ENCODE data around the gene C10orf90.

The C10orf90 gene

DNA sequence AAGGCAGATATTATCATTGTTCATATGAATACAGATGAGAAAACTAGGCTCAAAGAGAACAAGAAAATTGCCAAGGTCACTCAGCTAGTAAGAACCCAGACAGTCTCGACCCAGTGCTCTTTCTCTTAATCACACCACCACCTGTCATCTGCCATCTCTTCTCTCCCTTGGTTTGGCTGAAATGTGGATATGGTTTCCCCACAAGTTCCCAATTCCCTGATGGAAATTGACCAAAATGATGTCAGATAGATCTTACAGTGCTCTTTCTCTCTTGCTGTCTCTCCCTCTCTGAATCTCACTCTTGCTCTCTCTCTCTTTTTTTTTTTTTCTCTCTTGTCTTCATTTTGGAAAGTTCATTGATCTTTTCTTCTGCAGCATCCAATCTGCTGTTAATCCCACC is 9.1 kb downstream of the C10orf90 start:
- Histone ChIP-seq H3F3A (ENCODE audit: low read depth) (no peaks in the 10 kb centered on the region), H3K36me3 (ENCODE audit: insufficient read depth, low read length) (no peaks in the 10 kb centered on the region), H4K20me1 (ENCODE audit: insufficient read depth, low read length, poor library complexity, severe bottlenecking) (no peaks in the 10 kb centered on the region), H3K79me2 (ENCODE audit: insufficient read depth, low read length) (no peaks in the 10 kb centered on the region), H3K9me3 (ENCODE audit: insufficient read depth, low read depth, low read length) (peaks cover 6% of the 10 kb centered on the region; the same call in 1 of the 2 replicates), H2AFZ (ENCODE audit: low read length) (no peak overlapping the region), H3K9ac (ENCODE audit: low read depth, low read length, poor library complexity, severe bottlenecking) (no peak overlapping the region), H3K27me3 (ENCODE audit: insufficient read depth, low read length, poor library complexity, severe bottlenecking) (no peaks in the 10 kb centered on the region), H3K4me2 (ENCODE audit: low read depth, low read length, poor library complexity, severe bottlenecking) (no peak overlapping the region), H3K4me3 (ENCODE audit: low read length, poor library complexity, severe bottlenecking) (no peak overlapping the region), H3K9me2 (replicated peaks; ENCODE audit: low read depth, low read length) (no peaks in the 10 kb centered on the region), H3K4me1 (ENCODE audit: insufficient read depth, low read length, poor library complexity, severe bottlenecking) (no peaks in the 10 kb centered on the region)
- TF ChIP-seq EZH2phosphoT487 (IDR thresholded peaks at IDR 0.05; ENCODE audit: borderline replicate concordance), result no peak
- TF ChIP-seq, protein P1, sequence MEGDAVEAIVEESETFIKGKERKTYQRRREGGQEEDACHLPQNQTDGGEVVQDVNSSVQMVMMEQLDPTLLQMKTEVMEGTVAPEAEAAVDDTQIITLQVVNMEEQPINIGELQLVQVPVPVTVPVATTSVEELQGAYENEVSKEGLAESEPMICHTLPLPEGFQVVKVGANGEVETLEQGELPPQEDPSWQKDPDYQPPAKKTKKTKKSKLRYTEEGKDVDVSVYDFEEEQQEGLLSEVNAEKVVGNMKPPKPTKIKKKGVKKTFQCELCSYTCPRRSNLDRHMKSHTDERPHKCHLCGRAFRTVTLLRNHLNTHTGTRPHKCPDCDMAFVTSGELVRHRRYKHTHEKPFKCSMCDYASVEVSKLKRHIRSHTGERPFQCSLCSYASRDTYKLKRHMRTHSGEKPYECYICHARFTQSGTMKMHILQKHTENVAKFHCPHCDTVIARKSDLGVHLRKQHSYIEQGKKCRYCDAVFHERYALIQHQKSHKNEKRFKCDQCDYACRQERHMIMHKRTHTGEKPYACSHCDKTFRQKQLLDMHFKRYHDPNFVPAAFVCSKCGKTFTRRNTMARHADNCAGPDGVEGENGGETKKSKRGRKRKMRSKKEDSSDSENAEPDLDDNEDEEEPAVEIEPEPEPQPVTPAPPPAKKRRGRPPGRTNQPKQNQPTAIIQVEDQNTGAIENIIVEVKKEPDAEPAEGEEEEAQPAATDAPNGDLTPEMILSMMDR (conservative IDR thresholded peaks at IDR 0.05; ENCODE audit: low read length), result no peak

DNA sequence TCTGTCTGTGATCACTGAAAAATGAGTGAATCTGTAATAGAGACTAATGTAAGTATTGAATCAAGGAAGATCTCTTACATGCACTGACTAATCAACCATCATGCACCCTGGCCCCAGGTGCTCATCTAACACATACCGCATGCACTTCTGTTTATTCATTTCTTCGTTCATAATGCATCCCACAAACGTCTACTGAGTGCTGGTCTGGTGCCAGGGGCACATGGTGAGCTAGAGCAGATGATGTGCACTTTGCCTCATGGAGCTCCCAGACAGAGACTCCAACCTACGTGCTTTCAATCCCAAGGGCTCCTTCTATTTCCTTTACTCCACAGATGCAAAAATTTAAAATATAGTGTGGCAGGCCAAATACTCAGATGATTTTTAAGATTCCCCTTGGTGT is 10.7 kb downstream of the C10orf90 start:
- no peak overlapping the region for H3K4me2 ChIP-seq (ENCODE audit: low read depth, low read length, poor library complexity, severe bottlenecking)
- no peak overlapping the region for H3K9ac ChIP-seq (ENCODE audit: low read depth, low read length, poor library complexity, severe bottlenecking)
- peaks cover 5% of the 10 kb centered on the region; the same call in 1 of the 2 replicates for H3K9me3 ChIP-seq (ENCODE audit: insufficient read depth, low read depth, low read length)
- H3K9me2 ChIP-seq (replicated peaks; ENCODE audit: low read depth, low read length), result no peaks in the 10 kb centered on the region
- H3K36me3 ChIP-seq (ENCODE audit: insufficient read depth, low read length), result no peaks in the 10 kb centered on the region
- TF ChIP-seq EZH2phosphoT487 (IDR thresholded peaks at IDR 0.05; ENCODE audit: borderline replicate concordance), result no peak
- TF ChIP-seq, protein P1 (conservative IDR thresholded peaks at IDR 0.05; ENCODE audit: low read length), result no peak
- H4K20me1 ChIP-seq (ENCODE audit: insufficient read depth, low read length, poor library complexity, severe bottlenecking), result no peaks in the 10 kb centered on the region
- no peaks in the 10 kb centered on the region for H3K4me1 ChIP-seq (ENCODE audit: insufficient read depth, low read length, poor library complexity, severe bottlenecking)
- H3K79me2 ChIP-seq (ENCODE audit: insufficient read depth, low read length), result no peaks in the 10 kb centered on the region
- H3K4me3 ChIP-seq (ENCODE audit: low read length, poor library complexity, severe bottlenecking), result no peak overlapping the region
- H3F3A ChIP-seq (ENCODE audit: low read depth), result no peaks in the 10 kb centered on the region
- H2AFZ ChIP-seq (ENCODE audit: low read length), result no peak overlapping the region
- no peaks in the 10 kb centered on the region for H3K27me3 ChIP-seq (ENCODE audit: insufficient read depth, low read length, poor library complexity, severe bottlenecking)

DNA sequence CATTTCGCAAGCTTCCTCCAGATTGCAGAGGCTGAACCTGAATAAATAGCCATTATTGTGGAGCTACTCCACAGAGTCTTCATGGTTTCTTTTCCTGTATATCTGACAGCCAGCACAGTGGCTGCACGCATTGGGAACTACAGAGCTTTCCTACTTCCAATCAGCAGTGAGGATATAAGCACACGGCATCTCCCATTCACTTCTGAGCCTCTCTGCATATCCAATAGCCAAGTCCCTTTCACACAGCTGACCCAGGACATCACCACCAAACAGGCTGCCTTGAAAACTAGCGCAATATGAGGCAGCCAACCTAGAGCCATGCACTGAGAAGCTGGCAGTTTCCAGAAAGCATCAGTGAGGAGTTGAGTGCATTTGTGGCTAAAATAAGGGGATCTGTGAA is 11.6 kb downstream of the C10orf90 start:
- Histone ChIP-seq H3K9ac (ENCODE audit: low read depth, low read length, poor library complexity, severe bottlenecking) (no peak overlapping the region), H2AFZ (ENCODE audit: low read length) (no peak overlapping the region), H3K4me3 (ENCODE audit: low read length, poor library complexity, severe bottlenecking) (no peak overlapping the region), H3K4me2 (ENCODE audit: low read depth, low read length, poor library complexity, severe bottlenecking) (no peak overlapping the region), H3K4me1 (ENCODE audit: insufficient read depth, low read length, poor library complexity, severe bottlenecking) (no peaks in the 10 kb centered on the region), H3F3A (ENCODE audit: low read depth) (no peaks in the 10 kb centered on the region), H3K36me3 (ENCODE audit: insufficient read depth, low read length) (no peaks in the 10 kb centered on the region), H3K27me3 (ENCODE audit: insufficient read depth, low read length, poor library complexity, severe bottlenecking) (no peaks in the 10 kb centered on the region), H4K20me1 (ENCODE audit: insufficient read depth, low read length, poor library complexity, severe bottlenecking) (no peaks in the 10 kb centered on the region), H3K9me3 (ENCODE audit: insufficient read depth, low read depth, low read length) (peaks cover 1% of the 10 kb centered on the region; the same call in 1 of the 2 replicates), H3K9me2 (replicated peaks; ENCODE audit: low read depth, low read length) (no peaks in the 10 kb centered on the region), H3K79me2 (ENCODE audit: insufficient read depth, low read length) (no peaks in the 10 kb centered on the region)
- TF ChIP-seq, protein P1 (conservative IDR thresholded peaks at IDR 0.05; ENCODE audit: low read length), result no peak
- TF ChIP-seq EZH2phosphoT487 (IDR thresholded peaks at IDR 0.05; ENCODE audit: borderline replicate concordance), result no peak
